MM.1S (cell line): ENCODE data around the gene CHD6.

ENCODE experiments used
- CTCF ChIP-seq: fragments of 300-600 bp; sonication (generic); IDR thresholded peaks from 2 replicates; pipeline ENCODE4 v1.5.1; 2016; ENCODE audit warnings: antibody characterized with exemption, low read length, mixed read lengths
- EZH2 ChIP-seq: fragments of 300-600 bp; sonication (generic); optimal IDR thresholded peaks from 2 replicates; pipeline ENCODE3; 2017; ENCODE audit warnings: low read depth, mild to moderate bottlenecking, antibody characterized with exemption, low read length, mixed read lengths
- EZH2phosphoT487 ChIP-seq: fragments of 300-600 bp; sonication (generic); IDR thresholded peaks from 2 replicates; pipeline ENCODE4 v1.6.1; 2018; ENCODE audit warnings: antibody characterized with exemption, low read length

GRCh38 chr20:41643504-41643938 lies 25.3 kb upstream of the CHD6 start:
- no peak for TF ChIP-seq CTCF
- no peak for TF ChIP-seq EZH2
- TF ChIP-seq EZH2phosphoT487 = no peak
